Cardiac muscle cell (in vitro differentiated cells and primary cell): ENCODE data around the gene MTERF4. TPM values are rescaled to one million over a fixed set of nuclear protein-coding genes. Genes with fewer than 3 reads are reported as not detected.

Source experiments
- DNase-seq, 2 donors: peaks; one replicate each; pipeline versions ENCODE4 v3.0.0 to v3.0.0-alpha.2; 2010 to 2017; ENCODE audit warnings: low read depth in 1 of 2, low spot score in 1 of 2
- H3K27ac ChIP-seq: fragments of 200-600 bp; sonication (generic); 2 replicates; pipeline ENCODE4 v1.5.1; 2016
- H3K27me3 ChIP-seq: fragments of 200-600 bp; sonication (generic); 2 replicates; pipeline ENCODE4 v1.6.0; 2016; ENCODE audit warnings: control low read depth
- H3K36me3 ChIP-seq: fragments of 200-600 bp; sonication (generic); 2 replicates; pipeline ENCODE4 v1.5.1; 2016; ENCODE audit warnings: control low read depth
- H3K4me1 ChIP-seq: fragments of 200-600 bp; sonication (generic); 2 replicates; pipeline ENCODE4 v1.8.1; 2017; ENCODE audit warnings: low read depth, mild to moderate bottlenecking, mixed run types
- H3K4me3 ChIP-seq: fragments of 200-600 bp; sonication (generic); 2 replicates; pipeline ENCODE4 v1.5.1; 2016; ENCODE audit warnings: mild to moderate bottlenecking
- H3K9me3 ChIP-seq: fragments of 200-600 bp; sonication (generic); 2 replicates; pipeline ENCODE4 v1.5.1; 2017; ENCODE audit warnings: low read depth, mild to moderate bottlenecking, control low read depth
- CTCF ChIP-seq: IDR thresholded peaks from 2 replicates; pipeline ENCODE4 v1.5.1; 2012; ENCODE audit warnings: low read depth, mild to moderate bottlenecking, low read length
- polyA plus RNA-seq: library from polyadenylated mRNA; unstranded; fragments of >200 nt; fragmentation: Nextera tagmentation; extraction: Ambion mirVana; gene quantifications from 2 replicates; pipeline ENCODE4 v1.2.1, GENCODE V29; 2016
- total RNA-seq: library from RNA; depleted of rRNA; stranded (reverse); fragments of >200 nt; gene quantifications from 2 replicates; pipeline ENCODE4 v1.2.3, GENCODE V29; 2016

Gene MTERF4
- total and polyA plus RNA-seq, 2 experiments from 2014 or later = 26.9 to 105 TPM

GRCh38 chr2:241114836-241115235 is 12.7 kb upstream of the MTERF4 start:
- no peak for TF ChIP-seq CTCF
- no peaks in the 10 kb centered on the region for H3K27me3 ChIP-seq
- no peak for DNase-seq
- H3K4me1 ChIP-seq = no peaks in the 10 kb centered on the region
- H3K36me3 ChIP-seq = peaks cover 4% of the 10 kb centered on the region
- H3K4me3 ChIP-seq = no peak overlapping the region
- no peaks in the 10 kb centered on the region for H3K9me3 ChIP-seq
- no peak overlapping the region for H3K27ac ChIP-seq

GRCh38 chr2:241112592-241112991 is 10.5 kb upstream of the MTERF4 start:
- DNase-seq = no peak
- no peaks in the 10 kb centered on the region for H3K4me1 ChIP-seq
- H3K36me3 ChIP-seq = peaks cover 4% of the 10 kb centered on the region
- no peaks in the 10 kb centered on the region for H3K9me3 ChIP-seq
- H3K27me3 ChIP-seq = no peaks in the 10 kb centered on the region
- H3K27ac ChIP-seq = no peak overlapping the region
- no peak for TF ChIP-seq CTCF
- H3K4me3 ChIP-seq = no peak overlapping the region

GRCh38 chr2:241112046-241112445 is 10.0 kb upstream of the MTERF4 start:
- no peak overlapping the region for H3K4me3 ChIP-seq
- no peak for DNase-seq
- H3K4me1 ChIP-seq = no peaks in the 10 kb centered on the region
- no peak overlapping the region for H3K27ac ChIP-seq
- H3K36me3 ChIP-seq = peaks cover 4% of the 10 kb centered on the region
- H3K27me3 ChIP-seq = no peaks in the 10 kb centered on the region
- TF ChIP-seq CTCF = no peak
- no peaks in the 10 kb centered on the region for H3K9me3 ChIP-seq

GRCh38 chr2:241111440-241111805 is 9.3 kb upstream of the MTERF4 start:
- Histone ChIP-seq H3K9me3 (no peaks in the 10 kb centered on the region), H3K27ac (no peak overlapping the region), H3K36me3 (peaks cover 4% of the 10 kb centered on the region), H3K4me3 (no peak overlapping the region), H3K27me3 (no peaks in the 10 kb centered on the region), H3K4me1 (no peaks in the 10 kb centered on the region)
- DNase-seq = no peak
- no peak for TF ChIP-seq CTCF

GRCh38 chr2:241110607-241111439 is 8.7 kb upstream of the MTERF4 start:
- TF ChIP-seq CTCF = no peak
- Histone ChIP-seq H3K27ac (no peak overlapping the region), H3K36me3 (peaks cover 4% of the 10 kb centered on the region), H3K9me3 (no peaks in the 10 kb centered on the region), H3K27me3 (no peaks in the 10 kb centered on the region), H3K4me3 (no peak overlapping the region), H3K4me1 (peaks cover 3% of the 10 kb centered on the region)
- DNase-seq = no peak
